ENCODE data around the gene USP14. TPM values are rescaled to one million over a fixed set of nuclear protein-coding genes. Genes with fewer than 3 reads are reported as not detected.

Gene USP14
- total RNA-seq, 1 experiment from 2014 or later, result 95.2 TPM

GRCh38 chr18:227374-227773 lies 69.0 kb downstream of the USP14 start:
- Mint-ChIP-seq H3K4me1 (ENCODE audit: low read depth, unreplicated experiment) (no peaks in the 10 kb centered on the region), H3K9me3 (ENCODE audit: unreplicated experiment) (no peaks in the 10 kb centered on the region), H3K36me3 (ENCODE audit: insufficient read depth, unreplicated experiment) (peaks cover 50% of the 10 kb centered on the region), H3K4me3 (ENCODE audit: unreplicated experiment) (no peak overlapping the region), H3K27me3 (ENCODE audit: insufficient read depth, unreplicated experiment) (no peaks in the 10 kb centered on the region), H3K27ac (ENCODE audit: unreplicated experiment) (no peak overlapping the region)
- no TSS peak for BruUV-seq (replicated peaks)
- CTCF ChIA-PET, result no interaction called here
- Histone ChIP-seq H3K4me1 (no peaks in the 10 kb centered on the region), H3K27me3 (replicated peaks; ENCODE audit: control insufficient read depth, insufficient read depth, low read length) (no peaks in the 10 kb centered on the region), H3K36me3 (ENCODE audit: control insufficient read depth, insufficient read depth, low read length) (no peaks in the 10 kb centered on the region; the same call in 1 of the 2 replicates), H3K9me3 (no peaks in the 10 kb centered on the region), H3K4me3 (ENCODE audit: low read depth, low read length) (no peak overlapping the region)
- intact Hi-C loops (cut with micrococcal nuclease; ENCODE audit: unreplicated experiment), result no loop called here
- no peak for DNase-seq
- POLR2A ChIA-PET, result no interaction called here
- no peak for TF ChIP-seq CTCF (IDR thresholded peaks at IDR 0.05; ENCODE audit: insufficient read depth in 1 of 2, low read depth in 1 of 2, low read length in 1 of 2, severe bottlenecking in 1 of 2, unreplicated experiment in 1 of 2)

- no peak for TF ChIP-seq CTCF (IDR thresholded peaks at IDR 0.05; ENCODE audit: insufficient read depth in 1 of 2, low read depth in 1 of 2, low read length in 1 of 2, severe bottlenecking in 1 of 2, unreplicated experiment in 1 of 2)
- no peaks in the 10 kb centered on the region for H3K4me1 ChIP-seq
- no peak overlapping the region for H3K27ac Mint-ChIP-seq (ENCODE audit: unreplicated experiment)
- no peak for DNase-seq
- no peaks in the 10 kb centered on the region for H3K27me3 ChIP-seq (replicated peaks; ENCODE audit: control insufficient read depth, insufficient read depth, low read length)
- BruUV-seq (replicated peaks), result no TSS peak
- H3K36me3 Mint-ChIP-seq (ENCODE audit: insufficient read depth, unreplicated experiment), result peaks cover 47% of the 10 kb centered on the region
- H3K9me3 Mint-ChIP-seq (ENCODE audit: unreplicated experiment), result no peaks in the 10 kb centered on the region
- POLR2A ChIA-PET, result no interaction called here
- intact Hi-C loops (cut with micrococcal nuclease; ENCODE audit: unreplicated experiment), result no loop called here
- CTCF ChIA-PET, result no interaction called here
- H3K4me3 ChIP-seq (ENCODE audit: low read depth, low read length), result no peak overlapping the region
- no peaks in the 10 kb centered on the region; the same call in 1 of the 2 replicates for H3K36me3 ChIP-seq (ENCODE audit: control insufficient read depth, insufficient read depth, low read length)
- no peaks in the 10 kb centered on the region for H3K27me3 Mint-ChIP-seq (ENCODE audit: insufficient read depth, unreplicated experiment)
- no peaks in the 10 kb centered on the region for H3K9me3 ChIP-seq
- no peak overlapping the region for H3K4me3 Mint-ChIP-seq (ENCODE audit: unreplicated experiment)
- no peaks in the 10 kb centered on the region for H3K4me1 Mint-ChIP-seq (ENCODE audit: low read depth, unreplicated experiment)
Observed at GRCh38 chr18:227902-228301, 69.5 kb downstream of the USP14 start.

GRCh38 chr18:228586-228985 lies 70.2 kb downstream of the USP14 start:
- H3K9me3 ChIP-seq, result no peaks in the 10 kb centered on the region
- intact Hi-C loops (cut with micrococcal nuclease; ENCODE audit: unreplicated experiment), result no loop called here
- no peak for DNase-seq
- no peak overlapping the region for H3K4me3 ChIP-seq (ENCODE audit: low read depth, low read length)
- no peaks in the 10 kb centered on the region for H3K27me3 ChIP-seq (replicated peaks; ENCODE audit: control insufficient read depth, insufficient read depth, low read length)
- CTCF ChIA-PET, result no interaction called here
- H3K9me3 Mint-ChIP-seq (ENCODE audit: unreplicated experiment), result no peaks in the 10 kb centered on the region
- no TSS peak for BruUV-seq (replicated peaks)
- POLR2A ChIA-PET, result no interaction called here
- no peaks in the 10 kb centered on the region for H3K4me1 ChIP-seq
- H3K36me3 ChIP-seq (ENCODE audit: control insufficient read depth, insufficient read depth, low read length), result no peaks in the 10 kb centered on the region; the same call in 1 of the 2 replicates
- no peak overlapping the region for H3K4me3 Mint-ChIP-seq (ENCODE audit: unreplicated experiment)
- no peak overlapping the region for H3K27ac Mint-ChIP-seq (ENCODE audit: unreplicated experiment)
- H3K36me3 Mint-ChIP-seq (ENCODE audit: insufficient read depth, unreplicated experiment), result peaks cover 47% of the 10 kb centered on the region
- H3K4me1 Mint-ChIP-seq (ENCODE audit: low read depth, unreplicated experiment), result no peaks in the 10 kb centered on the region
- TF ChIP-seq CTCF (IDR thresholded peaks at IDR 0.05; ENCODE audit: insufficient read depth in 1 of 2, low read depth in 1 of 2, low read length in 1 of 2, severe bottlenecking in 1 of 2, unreplicated experiment in 1 of 2), result no peak
- no peaks in the 10 kb centered on the region for H3K27me3 Mint-ChIP-seq (ENCODE audit: insufficient read depth, unreplicated experiment)

All from Caco-2 (cell line).